OCI-LY7 (cell line): ENCODE results near the gene FBXW7.

Experiments
- CTCF ChIP-seq: fragments of 200-600 bp; sonication (generic); conservative IDR thresholded peaks from 2 replicates; pipeline ENCODE4 v1.5.1; 2014; ENCODE audit warnings: mild to moderate bottlenecking, antibody characterized with exemption, low read length, moderate library complexity, mixed read lengths
- EZH2phosphoT487 ChIP-seq: fragments of 200-600 bp; sonication (generic); IDR thresholded peaks from 2 replicates; pipeline ENCODE4 v1.6.1; 2018; ENCODE audit warnings: low read depth, borderline replicate concordance, mild to moderate bottlenecking, mixed run types, antibody characterized with exemption, low read length, moderate library complexity, mixed read lengths

GRCh38 chr4:152571296-152571695 lies 35.4 kb upstream of the FBXW7 start:
- TF ChIP-seq CTCF (no peak), EZH2phosphoT487 (no peak)
